Tibial nerve (tissue), 4 donors: Measurements from ENCODE around the gene AKAP12.

Source experiments
- CTCF ChIP-seq, 5 experiments: fragments of 200-600 bp in 3 of 5; fragments of 450-650 bp in 2 of 5; sonication (generic) in 3 of 5; IDR thresholded peaks; one replicate each; pipeline ENCODE4 v1.5.1; 2016 to 2019; ENCODE audit warnings: antibody characterized with exemption in 5 of 5, mild to moderate bottlenecking in 3 of 5, moderate library complexity in 2 of 5
- EP300 ChIP-seq, 2 donors: sonication (generic); formaldehyde crosslinking; IDR thresholded peaks; one replicate each; pipeline ENCODE4 v1.6.1; 2017; ENCODE audit warnings: antibody characterized with exemption in 2 of 2, mild to moderate bottlenecking in 1 of 2

- TF ChIP-seq CTCF (IDR thresholded peaks at IDR 0.05) (no peak), EP300 (IDR thresholded peaks at IDR 0.05) (no peak)
Observed at GRCh38 chr6:151351146-151351700, 111.5 kb downstream of the AKAP12 start.
